K562 (cell line): ENCODE data around the gene BCAS3. TPM values are rescaled to one million over a fixed set of nuclear protein-coding genes. Genes with fewer than 3 reads are reported as not detected.

Source experiments
- ATAC-seq: fragments of 200-7000 bp; cut with Tn5 transposase; 3 replicates; pipeline ENCODE4 v1.9.1; 2020; ENCODE audit warnings: moderate library complexity
- BruUV-seq: library from RNA; stranded (reverse); fragments of 400-500 nt; replicated peaks from 2 replicates; lab custom pipeline; 2021; lab: Mats Ljungman, UMichigan
- CTCF ChIA-PET: fragments of 300-600 bp; formaldehyde crosslinking; extraction: SDS; loops from one replicate; lab custom pipeline; 2021; ENCODE audit warnings: low intra/inter-chr PET ratio; lab: Yijun Ruan, JAX
- POLR2A ChIA-PET: fragments of 300-600, 350-650 bp; sonication (Branson Sonifier 250); formaldehyde crosslinking; extraction: SDS; loops from one replicate; lab custom pipeline; 2021; ENCODE audit warnings: antibody characterized with exemption, inconsistent platforms; lab: Yijun Ruan, JAX
- DNase-seq, 4 experiments: peaks; one replicate each; pipeline versions ENCODE4 v3.0.0 to v3.0.0-alpha.2; 2011 to 2018; ENCODE audit warnings: low spot score in 3 of 4, mixed read lengths in 3 of 4; ENCODE audit errors: extremely low read depth in 1 of 4
- FAIRE-seq: peaks from 2 replicates; lab custom pipeline; 2011; peaks lifted over from hg19 to GRCh38; lab: Jason Lieb, UNC
- H2AFZ ChIP-seq: 2 replicates; pipeline ENCODE4 v1.6.0; 2011; ENCODE audit warnings: low read depth, low read length, control low read depth, inconsistent platforms
- H3K27ac ChIP-seq: fragments of 200-600 bp; 3 replicates; pipeline ENCODE4 v1.8.0; 2011; ENCODE audit warnings: low read depth, mild to moderate bottlenecking, control low read depth, inconsistent platforms, low read length, moderate library complexity, mixed read lengths; ENCODE audit errors: extremely low read depth
- H3K27me3 ChIP-seq, 2 experiments: fragments of 300-600 bp in 1 of 2; 2 replicates in 1 of 2; 3 replicates in 1 of 2; pipeline versions ENCODE4 v1.6.0 to v1.8.0; 2011; ENCODE audit warnings: inconsistent platforms in 2 of 2, low read length in 2 of 2, mild to moderate bottlenecking in 1 of 2, mixed read lengths in 1 of 2, moderate library complexity in 1 of 2; ENCODE audit not compliant: control insufficient read depth in 2 of 2, insufficient read depth in 2 of 2
- H3K36me3 ChIP-seq: fragments of 300-600 bp; 3 replicates; pipeline ENCODE4 v1.8.0; 2011; ENCODE audit warnings: mild to moderate bottlenecking, low read length, inconsistent platforms; ENCODE audit not compliant: control insufficient read depth, insufficient read depth
- H3K4me1 ChIP-seq, 2 experiments: fragments of 200-600 bp in 1 of 2; replicated peaks in 1 of 2; 2 replicates in 1 of 2; 3 replicates in 1 of 2; pipeline versions ENCODE4 v1.5.1 to v1.8.0; 2011; ENCODE audit warnings: inconsistent platforms in 2 of 2, low read length in 2 of 2, mild to moderate bottlenecking in 1 of 2, mixed read lengths in 1 of 2, moderate library complexity in 1 of 2; ENCODE audit not compliant: control insufficient read depth in 2 of 2, insufficient read depth in 2 of 2
- H3K4me2 ChIP-seq: 2 replicates; pipeline ENCODE4 v1.6.1; 2011; ENCODE audit warnings: low read length, control low read depth, inconsistent platforms, mixed read lengths; ENCODE audit not compliant: insufficient read depth
- H3K4me3 ChIP-seq: fragments of 200-600 bp; sonication (generic), shearing (Covaris generic); 2 replicates; pipeline ENCODE4 v1.5.1; 2016; ENCODE audit warnings: control low read depth, inconsistent platforms
- H3K79me2 ChIP-seq: fragments of 200-600 bp; 3 replicates; pipeline ENCODE4 v1.8.0; 2011; ENCODE audit warnings: low read length, inconsistent platforms; ENCODE audit not compliant: control insufficient read depth, insufficient read depth
- H3K9ac ChIP-seq, 2 experiments: 2 replicates each; pipeline versions ENCODE4 v1.6.0 to v1.6.1; 2011; ENCODE audit warnings: low read depth in 2 of 2, low read length in 2 of 2, control low read depth in 1 of 2, inconsistent platforms in 1 of 2, mild to moderate bottlenecking in 1 of 2, mixed read lengths in 1 of 2; ENCODE audit not compliant: insufficient read depth in 1 of 2
- H3K9me1 ChIP-seq: one replicate; pipeline ENCODE4 v1.6.0; 2011; ENCODE audit warnings: inconsistent platforms, mild to moderate bottlenecking, low read length, moderate library complexity; ENCODE audit not compliant: control insufficient read depth, insufficient read depth
- H3K9me3 ChIP-seq: replicated peaks from 2 replicates; pipeline ENCODE4 v1.5.1; 2011; ENCODE audit warnings: low read depth, low read length, inconsistent platforms; ENCODE audit not compliant: control insufficient read depth, insufficient read depth
- H4K20me1 ChIP-seq: replicated peaks from 2 replicates; pipeline ENCODE4 v1.6.1; 2011; ENCODE audit warnings: low read length, inconsistent platforms, mixed read lengths; ENCODE audit not compliant: control insufficient read depth, insufficient read depth
- BRD9 ChIP-seq: fragments of 450-650 bp; IDR thresholded peaks from 2 replicates; pipeline ENCODE4 v1.6.1; 2018; ENCODE audit warnings: low read depth; ENCODE audit not compliant: partially characterized antibody
- GMEB1 ChIP-seq: fragments of 250-450 bp; sonication (Bioruptor Pico); IDR thresholded peaks from 2 replicates; pipeline ENCODE4 v1.4.0; 2020; ENCODE audit warnings: mild to moderate bottlenecking
- HMG20B ChIP-seq: fragments of 250-450 bp; sonication (Bioruptor Pico); IDR thresholded peaks from 2 replicates; pipeline ENCODE4 v1.5.0; 2021; ENCODE audit warnings: mild to moderate bottlenecking
- HNRNPK ChIP-seq: fragments of 200-400 bp; formaldehyde crosslinking; IDR thresholded peaks from one replicate; pipeline ENCODE4 v1.6.1; 2018; ENCODE audit warnings: mild to moderate bottlenecking, low read depth, low read length; ENCODE audit not compliant: poor library complexity, severe bottlenecking
- KLF6 ChIP-seq: fragments of 250-450 bp; sonication (Bioruptor Pico); IDR thresholded peaks from 2 replicates; pipeline ENCODE4 v1.4.0; 2020; ENCODE audit warnings: mild to moderate bottlenecking, moderate library complexity, borderline replicate concordance
- UBTF ChIP-seq, 2 experiments: IDR thresholded peaks; 2 replicates each; pipeline ENCODE4 v1.6.1; 2012; ENCODE audit warnings: improper control_type of control experiment in 2 of 2, low read depth in 2 of 2, low read length in 2 of 2, borderline replicate concordance in 1 of 2
- ZKSCAN3 ChIP-seq: fragments of 250-450 bp; sonication (Bioruptor Pico); IDR thresholded peaks from 2 replicates; pipeline ENCODE4 v1.4.0; 2020
- ZNF224 ChIP-seq: sonication (generic); formaldehyde crosslinking; IDR thresholded peaks from 2 replicates; pipeline ENCODE4 v1.8.0; 2022; ENCODE audit warnings: mild to moderate bottlenecking, missing genetic modification reagents
- ZNF3 ChIP-seq: fragments of 250-450 bp; sonication (Bioruptor Pico); IDR thresholded peaks from 2 replicates; pipeline ENCODE4 v1.5.0; 2021; ENCODE audit warnings: mild to moderate bottlenecking, moderate library complexity
- ZNF780A ChIP-seq: fragments of 250-450 bp; sonication (Bioruptor Pico); IDR thresholded peaks from 2 replicates; pipeline ENCODE4 v1.5.0; 2021; ENCODE audit warnings: mild to moderate bottlenecking
- WGBS: fragments of 100-300 bp; shearing (Covaris generic); methylation state at CpG from one replicate; pipeline ENCODE4 v1.1.6; 2016; ENCODE audit warnings: low coverage, mixed read lengths; ENCODE audit not compliant: insufficient coverage; ENCODE audit errors: missing lambda C conversion rate; 5-methylcytosine and 5-hydroxymethylcytosine counted together
- in situ Hi-C: fragments of 300-500 bp; cut with MboI; formaldehyde crosslinking; loops from 4 replicates; pipeline ENCODE4 v1.15.0; 2018; ENCODE audit warnings: inconsistent platforms, mixed read lengths
- intact Hi-C: fragments of 100-400 bp; cut with micrococcal nuclease; formaldehyde crosslinking; loops from 2 replicates; pipeline ENCODE4 v1.14.2; 2022
- polyA plus RNA-seq, 8 experiments: library from polyadenylated mRNA; depleted of rRNA in 4 of 8; stranded (reverse) in 5 of 8; unstranded in 3 of 8; fragments of >200 nt; fragmentation: Nextera tagmentation in 2 of 8; fragmentation: Illumina TruSeq in 1 of 8; extraction: Ambion mirVana in 2 of 8; extraction: Trizol in 1 of 8; gene quantifications; 2 replicates each; pipeline versions ENCODE4 v1.2.1 to v1.2.3, GENCODE V29; 2011 to 2014; ENCODE audit warnings: inconsistent platforms in 1 of 8, missing spikeins in 1 of 8
- total RNA-seq, 7 experiments: library from RNA; depleted of rRNA in 6 of 7; stranded (reverse); fragments of >200 nt in 6 of 7; fragmentation: Illumina TruSeq in 2 of 7; extraction: Trizol in 2 of 7; gene quantifications; 2 replicates each; pipeline versions ENCODE4 v1.2.1 to v1.2.3, GENCODE V29; 2011 to 2021; ENCODE audit warnings: low replicate concordance in 1 of 7
- TF ChIP-seq, protein P1 (sequence below): fragments of 450-650 bp; formaldehyde crosslinking; IDR thresholded peaks from 2 replicates; pipeline ENCODE4 v1.4.0; 2022; ENCODE audit warnings: missing genetic modification characterization
- TF ChIP-seq, protein P2 (sequence below): fragments of 250-450 bp; sonication (Bioruptor Pico); IDR thresholded peaks from 2 replicates; pipeline ENCODE4 v1.5.0; 2020; ENCODE audit warnings: mild to moderate bottlenecking, borderline replicate concordance

The BCAS3 gene
- total and polyA plus RNA-seq, 9 of the 15 experiments (the other 6 are each of a cell fraction or from before 2014, with no cell fraction given): 1.9 to 5.5 (median 3.5) TPM

GRCh38 chr17:61384354-61384691 is 706.7 kb downstream of the BCAS3 start:
- H3K27ac ChIP-seq: no peak overlapping the region
- POLR2A ChIA-PET: no interaction called here
- TF ChIP-seq HMG20B (no peak), GMEB1 (CRISPR knock-in tag) (no peak), ZNF224 (no peak), ZNF3 (CRISPR knock-in tag) (no peak), ZNF780A (CRISPR knock-in tag) (no peak), BRD9 (no peak), HNRNPK (no peak), ZKSCAN3 (CRISPR knock-in tag) (no peak), KLF6 (CRISPR knock-in tag) (no peak), UBTF (IDR thresholded peaks at IDR 0.05; ENCODE audit: borderline replicate concordance in 1 of 2, low read depth in 2 of 2, low read length in 2 of 2) (no peak)
- TF ChIP-seq, protein P1, sequence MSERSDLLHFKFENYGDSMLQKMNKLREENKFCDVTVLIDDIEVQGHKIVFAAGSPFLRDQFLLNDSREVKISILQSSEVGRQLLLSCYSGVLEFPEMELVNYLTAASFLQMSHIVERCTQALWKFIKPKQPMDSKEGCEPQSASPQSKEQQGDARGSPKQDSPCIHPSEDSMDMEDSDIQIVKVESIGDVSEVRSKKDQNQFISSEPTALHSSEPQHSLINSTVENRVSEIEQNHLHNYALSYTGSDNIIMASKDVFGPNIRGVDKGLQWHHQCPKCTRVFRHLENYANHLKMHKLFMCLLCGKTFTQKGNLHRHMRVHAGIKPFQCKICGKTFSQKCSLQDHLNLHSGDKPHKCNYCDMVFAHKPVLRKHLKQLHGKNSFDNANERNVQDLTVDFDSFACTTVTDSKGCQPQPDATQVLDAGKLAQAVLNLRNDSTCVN: no peak
- TF ChIP-seq, protein P2, sequence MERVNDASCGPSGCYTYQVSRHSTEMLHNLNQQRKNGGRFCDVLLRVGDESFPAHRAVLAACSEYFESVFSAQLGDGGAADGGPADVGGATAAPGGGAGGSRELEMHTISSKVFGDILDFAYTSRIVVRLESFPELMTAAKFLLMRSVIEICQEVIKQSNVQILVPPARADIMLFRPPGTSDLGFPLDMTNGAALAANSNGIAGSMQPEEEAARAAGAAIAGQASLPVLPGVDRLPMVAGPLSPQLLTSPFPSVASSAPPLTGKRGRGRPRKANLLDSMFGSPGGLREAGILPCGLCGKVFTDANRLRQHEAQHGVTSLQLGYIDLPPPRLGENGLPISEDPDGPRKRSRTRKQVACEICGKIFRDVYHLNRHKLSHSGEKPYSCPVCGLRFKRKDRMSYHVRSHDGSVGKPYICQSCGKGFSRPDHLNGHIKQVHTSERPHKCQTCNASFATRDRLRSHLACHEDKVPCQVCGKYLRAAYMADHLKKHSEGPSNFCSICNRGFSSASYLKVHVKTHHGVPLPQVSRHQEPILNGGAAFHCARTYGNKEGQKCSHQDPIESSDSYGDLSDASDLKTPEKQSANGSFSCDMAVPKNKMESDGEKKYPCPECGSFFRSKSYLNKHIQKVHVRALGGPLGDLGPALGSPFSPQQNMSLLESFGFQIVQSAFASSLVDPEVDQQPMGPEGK: no peak
- TF ChIP-seq, all 486 proteins: peak for 0
- no peak overlapping the region for H3K4me3 ChIP-seq
- intact Hi-C loops: no loop called here
- 0% methylated on average over 8 of the region's 8 CpGs for WGBS
- in situ Hi-C loops: no loop called here
- no peaks in the 10 kb centered on the region for H3K79me2 ChIP-seq
- H4K20me1 ChIP-seq: peaks cover 11% of the 10 kb centered on the region; the same call in 1 of the 2 replicates
- no peaks in the 10 kb centered on the region for H3K9me3 ChIP-seq
- no peak overlapping the region for H2AFZ ChIP-seq
- ATAC-seq (no peak), FAIRE-seq (no peak), DNase-seq (no peak)
- no peak overlapping the region for H3K4me2 ChIP-seq
- no TSS peak for BruUV-seq
- peaks cover 3% of the 10 kb centered on the region for H3K9me1 ChIP-seq
- H3K4me1 ChIP-seq: no peaks in the 10 kb centered on the region
- CTCF ChIA-PET: no interaction called here
- H3K27me3 ChIP-seq: peaks cover 11 to 66% of the 10 kb centered on the region in 2 experiments; a peak in 4 of 5 replicates
- H3K9ac ChIP-seq: no peak overlapping the region
- no peaks in the 10 kb centered on the region for H3K36me3 ChIP-seq
